OCI-LY3 (cell line): ENCODE measurements around the gene KATNAL2.
"Not testable (repeated sequence)": the region's sequence is repeated elsewhere in the genome, so short reads cannot be mapped to it uniquely, and the experiment has no call there.

ENCODE experiments used
- EZH2phosphoT487 ChIP-seq: fragments of 200-600 bp; shearing (Covaris generic); IDR thresholded peaks from 2 replicates; pipeline ENCODE4 v1.6.1; 2018; ENCODE audit warnings: antibody characterized with exemption, mixed run types, low read depth
- TF ChIP-seq, protein P1 (sequence below): fragments of 200-600, 300-600 bp; sonication (generic); IDR thresholded peaks from 2 replicates; pipeline ENCODE4 v1.5.1; 2014; ENCODE audit warnings: antibody characterized with exemption, low read length, low read depth

- TF ChIP-seq EZH2phosphoT487 = not testable (repeated sequence)
- TF ChIP-seq, protein P1, sequence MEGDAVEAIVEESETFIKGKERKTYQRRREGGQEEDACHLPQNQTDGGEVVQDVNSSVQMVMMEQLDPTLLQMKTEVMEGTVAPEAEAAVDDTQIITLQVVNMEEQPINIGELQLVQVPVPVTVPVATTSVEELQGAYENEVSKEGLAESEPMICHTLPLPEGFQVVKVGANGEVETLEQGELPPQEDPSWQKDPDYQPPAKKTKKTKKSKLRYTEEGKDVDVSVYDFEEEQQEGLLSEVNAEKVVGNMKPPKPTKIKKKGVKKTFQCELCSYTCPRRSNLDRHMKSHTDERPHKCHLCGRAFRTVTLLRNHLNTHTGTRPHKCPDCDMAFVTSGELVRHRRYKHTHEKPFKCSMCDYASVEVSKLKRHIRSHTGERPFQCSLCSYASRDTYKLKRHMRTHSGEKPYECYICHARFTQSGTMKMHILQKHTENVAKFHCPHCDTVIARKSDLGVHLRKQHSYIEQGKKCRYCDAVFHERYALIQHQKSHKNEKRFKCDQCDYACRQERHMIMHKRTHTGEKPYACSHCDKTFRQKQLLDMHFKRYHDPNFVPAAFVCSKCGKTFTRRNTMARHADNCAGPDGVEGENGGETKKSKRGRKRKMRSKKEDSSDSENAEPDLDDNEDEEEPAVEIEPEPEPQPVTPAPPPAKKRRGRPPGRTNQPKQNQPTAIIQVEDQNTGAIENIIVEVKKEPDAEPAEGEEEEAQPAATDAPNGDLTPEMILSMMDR = not testable (repeated sequence)
Measured at GRCh38 chr18:46964579-46965293, 47.3 kb downstream of the KATNAL2 start.
